Uterus (tissue), 4 donors: ENCODE measurements around the gene CDH15. TPM values are rescaled to one million over a fixed set of nuclear protein-coding genes. Genes with fewer than 3 reads are reported as not detected.

Experiments used
- DNase-seq, 2 donors: peaks; one replicate each; pipeline ENCODE4 v3.0.0-alpha.2; 2019 to 2020
- H3K27ac ChIP-seq, 2 donors: fragments of 200-600 bp; sonication (generic); 1 replicate in 1 of 2; 2 replicates in 1 of 2; pipeline ENCODE4 v1.5.1; 2016 to 2018
- H3K27me3 ChIP-seq, 2 donors: fragments of 200-600 bp; sonication (generic); one replicate each; pipeline ENCODE4 v1.5.1; 2018 to 2019; ENCODE audit warnings: control low read depth in 1 of 2
- H3K36me3 ChIP-seq, 2 donors: fragments of 200-600 bp; sonication (generic); one replicate each; pipeline ENCODE4 v1.5.1; 2019; ENCODE audit warnings: control low read depth in 1 of 2
- H3K4me1 ChIP-seq, 2 donors: fragments of 200-600 bp; sonication (generic); one replicate each; pipeline ENCODE4 v1.5.1; 2018 to 2019; ENCODE audit warnings: control low read depth in 1 of 2
- H3K4me3 ChIP-seq, 2 donors: fragments of 200-600 bp; sonication (generic); 1 replicate in 1 of 2; 2 replicates in 1 of 2; pipeline ENCODE4 v1.5.1; 2018 to 2019; ENCODE audit warnings: mild to moderate bottlenecking in 1 of 2
- H3K9me3 ChIP-seq, 2 donors: fragments of 200-600 bp; sonication (generic); one replicate each; pipeline ENCODE4 v1.5.1; 2019; ENCODE audit warnings: control low read depth in 1 of 2
- POLR2A ChIP-seq, 2 donors: fragments of 450-650 bp; IDR thresholded peaks; one replicate each; pipeline ENCODE4 v1.6.1; 2016; ENCODE audit warnings: antibody characterized with exemption in 2 of 2, mild to moderate bottlenecking in 1 of 2, moderate library complexity in 1 of 2
- intact Hi-C: fragments of 100-400 bp; cut with DNase I; formaldehyde crosslinking; loops from one replicate; pipeline ENCODE4 v1.15.1; 2023; ENCODE audit warnings: low total_unique reads
- total RNA-seq, 4 donors: library from RNA; depleted of rRNA in 3 of 4; stranded (reverse); fragments of >200 nt in 3 of 4; gene quantifications; one replicate each; pipeline versions ENCODE4 v1.1.0 to v1.2.4, GENCODE V29; 2014 to 2023
- TF ChIP-seq, protein P1 (sequence below), 4 experiments: fragments of 200-600 bp in 2 of 4; fragments of 450-650 bp in 2 of 4; sonication (generic) in 2 of 4; IDR thresholded peaks; one replicate each; pipeline ENCODE4 v1.5.1; 2016 to 2019; ENCODE audit warnings: antibody characterized with exemption in 4 of 4, mild to moderate bottlenecking in 2 of 4, moderate library complexity in 1 of 4
- donor health status: DM: yes; HTN: yes; CAD: no.

Gene CDH15
- total RNA-seq, 4 donors from 2014 or later = 0.21 TPM; not detected in 3

DNA sequence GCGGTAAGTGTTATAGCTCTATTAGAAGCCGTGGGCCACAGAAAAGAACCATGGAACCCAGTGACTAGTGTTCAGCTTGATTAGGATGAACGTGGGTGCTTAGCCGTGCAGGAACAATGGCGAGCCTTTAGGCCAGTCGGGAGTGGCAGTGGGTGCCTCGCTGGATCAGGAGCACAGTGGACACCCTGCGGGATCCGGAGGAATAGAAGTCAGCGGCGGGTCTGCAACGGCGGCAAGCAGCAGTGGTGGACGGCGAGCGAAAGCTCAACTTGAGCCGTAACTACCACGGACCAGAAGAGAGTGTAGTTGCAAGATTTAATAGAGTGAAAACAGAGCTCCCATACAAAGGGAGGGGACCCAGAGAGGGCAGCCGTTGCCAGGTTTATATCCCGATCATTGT, 37.3 kb upstream of the CDH15 start:
- no peaks in the 10 kb centered on the region for H3K4me1 ChIP-seq
- no peak overlapping the region for H3K4me3 ChIP-seq
- TF ChIP-seq, protein P1, sequence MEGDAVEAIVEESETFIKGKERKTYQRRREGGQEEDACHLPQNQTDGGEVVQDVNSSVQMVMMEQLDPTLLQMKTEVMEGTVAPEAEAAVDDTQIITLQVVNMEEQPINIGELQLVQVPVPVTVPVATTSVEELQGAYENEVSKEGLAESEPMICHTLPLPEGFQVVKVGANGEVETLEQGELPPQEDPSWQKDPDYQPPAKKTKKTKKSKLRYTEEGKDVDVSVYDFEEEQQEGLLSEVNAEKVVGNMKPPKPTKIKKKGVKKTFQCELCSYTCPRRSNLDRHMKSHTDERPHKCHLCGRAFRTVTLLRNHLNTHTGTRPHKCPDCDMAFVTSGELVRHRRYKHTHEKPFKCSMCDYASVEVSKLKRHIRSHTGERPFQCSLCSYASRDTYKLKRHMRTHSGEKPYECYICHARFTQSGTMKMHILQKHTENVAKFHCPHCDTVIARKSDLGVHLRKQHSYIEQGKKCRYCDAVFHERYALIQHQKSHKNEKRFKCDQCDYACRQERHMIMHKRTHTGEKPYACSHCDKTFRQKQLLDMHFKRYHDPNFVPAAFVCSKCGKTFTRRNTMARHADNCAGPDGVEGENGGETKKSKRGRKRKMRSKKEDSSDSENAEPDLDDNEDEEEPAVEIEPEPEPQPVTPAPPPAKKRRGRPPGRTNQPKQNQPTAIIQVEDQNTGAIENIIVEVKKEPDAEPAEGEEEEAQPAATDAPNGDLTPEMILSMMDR (IDR thresholded peaks at IDR 0.05) = no peak
- TF ChIP-seq POLR2A (IDR thresholded peaks at IDR 0.05) = no peak
- H3K27ac ChIP-seq = no peak overlapping the region
- no peaks in the 10 kb centered on the region for H3K36me3 ChIP-seq
- no peaks in the 10 kb centered on the region for H3K27me3 ChIP-seq
- intact Hi-C loops = no loop called here
- DNase-seq = no peak
- H3K9me3 ChIP-seq = no peaks in the 10 kb centered on the region

DNA sequence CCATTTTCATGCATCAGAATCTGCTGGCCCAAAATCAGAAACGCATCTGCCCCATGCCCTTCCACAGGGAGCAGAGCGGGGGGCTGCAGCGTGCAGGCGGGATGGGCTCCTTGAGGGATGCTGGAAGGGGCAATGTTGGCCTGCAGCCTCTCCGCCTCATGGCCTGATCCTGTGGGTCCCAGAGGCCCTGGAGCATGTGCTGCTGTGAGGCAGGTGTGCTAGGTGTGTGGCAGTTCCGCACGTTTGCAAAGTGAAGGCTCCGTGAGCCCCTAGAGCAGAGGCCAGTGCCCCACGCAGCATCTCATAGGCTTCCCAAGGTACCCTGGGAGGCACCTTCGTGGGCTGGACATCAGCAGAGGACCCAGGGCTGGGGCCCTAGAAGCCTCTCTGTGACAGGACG, 36.4 kb upstream of the CDH15 start:
- H3K9me3 ChIP-seq = no peaks in the 10 kb centered on the region
- intact Hi-C loops = no loop called here
- DNase-seq = no peak
- no peaks in the 10 kb centered on the region for H3K27me3 ChIP-seq
- no peaks in the 10 kb centered on the region for H3K4me1 ChIP-seq
- no peak overlapping the region for H3K4me3 ChIP-seq
- TF ChIP-seq POLR2A (IDR thresholded peaks at IDR 0.05) = no peak
- TF ChIP-seq, protein P1 (IDR thresholded peaks at IDR 0.05) = no peak
- no peaks in the 10 kb centered on the region for H3K36me3 ChIP-seq
- H3K27ac ChIP-seq = no peak overlapping the region

DNA sequence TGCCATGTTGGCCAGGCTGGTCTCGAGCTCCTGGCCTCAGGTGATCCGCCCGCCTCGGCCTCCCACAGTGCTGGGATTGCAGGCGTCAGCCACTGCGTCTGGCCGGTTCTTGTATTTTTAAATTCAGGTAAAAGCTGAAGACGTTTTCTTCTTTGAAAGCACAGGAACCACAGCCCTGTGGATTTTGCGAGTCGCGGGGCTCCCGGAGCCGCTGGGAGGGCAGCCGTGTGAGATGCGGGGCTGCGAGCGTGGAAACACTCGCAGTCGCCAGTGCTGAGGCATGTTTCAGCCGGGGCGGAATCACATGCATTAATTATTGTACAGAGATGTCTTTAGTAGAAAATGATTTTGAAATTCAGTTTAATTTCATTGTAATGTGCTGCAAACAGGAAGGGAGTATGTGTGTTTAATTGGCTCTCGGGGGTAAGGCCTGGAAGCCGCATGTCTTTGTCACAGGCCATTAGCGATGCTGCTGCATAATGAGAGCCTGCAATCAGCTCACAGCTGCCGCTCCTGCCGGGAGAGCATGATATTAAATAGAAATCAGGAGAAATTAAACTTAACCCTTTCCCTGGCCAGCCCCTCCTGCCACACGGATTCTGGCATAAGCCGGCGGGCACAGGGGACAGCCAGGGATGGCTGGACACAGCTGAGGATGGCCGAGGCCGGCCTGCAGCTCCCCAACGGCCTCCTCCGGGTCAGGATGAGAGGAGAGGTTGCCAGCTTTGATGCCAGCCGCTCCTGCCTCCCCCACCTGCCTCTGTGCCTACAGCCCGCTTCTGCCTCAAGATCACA, 35.4 kb upstream of the CDH15 start:
- Histone ChIP-seq H3K9me3 (no peaks in the 10 kb centered on the region), H3K36me3 (no peaks in the 10 kb centered on the region), H3K4me1 (no peaks in the 10 kb centered on the region), H3K27ac (no peak overlapping the region), H3K27me3 (no peaks in the 10 kb centered on the region), H3K4me3 (no peak overlapping the region)
- DNase-seq = no peak
- intact Hi-C loops = no loop called here
- TF ChIP-seq POLR2A (IDR thresholded peaks at IDR 0.05) = no peak
- TF ChIP-seq, protein P1 (IDR thresholded peaks at IDR 0.05) = no peak

DNA sequence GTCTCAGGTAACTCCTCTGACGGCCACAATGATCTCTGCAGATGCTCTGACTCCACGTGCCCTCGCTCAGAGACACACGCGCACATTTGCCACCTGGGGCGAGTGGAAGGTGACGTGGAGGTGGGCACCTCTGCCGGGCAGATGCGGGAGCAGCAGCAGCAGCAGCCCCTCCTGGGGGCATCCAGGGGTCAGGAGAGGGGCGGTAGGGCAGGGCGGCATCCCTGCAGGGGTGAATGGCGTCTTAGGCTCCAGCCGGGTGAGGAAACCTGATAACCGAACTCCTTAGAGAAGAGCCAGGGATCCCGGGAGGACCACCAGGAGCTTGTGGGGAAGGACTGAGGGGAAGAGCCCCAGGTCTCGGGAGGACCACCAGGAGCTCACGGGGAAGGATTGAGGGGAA, 34.6 kb upstream of the CDH15 start:
- Histone ChIP-seq H3K27ac (no peak overlapping the region), H3K9me3 (no peaks in the 10 kb centered on the region), H3K4me3 (no peak overlapping the region), H3K36me3 (no peaks in the 10 kb centered on the region), H3K4me1 (no peaks in the 10 kb centered on the region), H3K27me3 (no peaks in the 10 kb centered on the region)
- DNase-seq = no peak
- TF ChIP-seq, protein P1 (IDR thresholded peaks at IDR 0.05) = no peak
- TF ChIP-seq POLR2A (IDR thresholded peaks at IDR 0.05) = no peak
- intact Hi-C loops = no loop called here

DNA sequence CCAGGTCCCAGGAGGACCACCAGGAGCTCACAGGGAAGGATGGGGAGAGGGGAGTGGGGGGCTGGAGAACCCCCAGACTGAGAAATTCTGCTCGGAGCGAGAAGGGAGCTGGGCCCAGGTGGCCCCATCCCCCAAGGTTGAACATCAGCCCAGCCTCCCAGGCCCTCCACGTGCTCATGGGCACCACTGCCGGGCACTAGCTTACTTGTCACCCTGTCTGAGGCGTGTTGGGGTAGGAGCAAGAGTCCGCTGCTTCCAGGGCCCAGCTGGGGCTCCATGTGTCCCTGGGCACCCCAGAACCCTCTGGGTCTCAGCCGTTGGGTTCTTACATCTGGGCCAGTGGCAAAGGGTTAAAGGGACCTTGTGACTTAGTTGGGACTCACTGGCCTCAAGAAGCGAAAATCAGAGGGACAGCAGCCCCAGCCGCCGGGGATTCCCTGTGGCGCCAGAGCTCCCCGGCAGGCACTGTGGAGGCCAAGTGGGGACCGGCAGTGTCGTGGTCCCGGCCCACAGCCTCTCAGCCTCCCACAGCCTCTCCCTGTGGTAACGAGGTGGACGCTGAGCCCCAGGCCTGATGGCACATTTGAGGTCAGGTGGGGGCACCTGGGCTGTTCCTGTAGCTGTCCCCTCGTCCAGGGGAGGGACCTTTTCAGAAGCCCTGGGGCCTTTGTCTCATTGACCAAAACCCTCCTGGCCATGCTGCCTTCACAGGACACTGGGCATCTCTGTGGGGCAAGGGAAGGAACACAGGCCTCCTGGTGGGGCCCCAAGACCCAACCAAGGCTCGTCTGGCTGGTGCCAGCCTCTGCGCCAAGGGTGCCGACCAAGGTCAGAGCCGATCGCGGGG, 33.7 kb upstream of the CDH15 start:
- TF ChIP-seq, protein P1 (IDR thresholded peaks at IDR 0.05) = no peak
- no peak for TF ChIP-seq POLR2A (IDR thresholded peaks at IDR 0.05)
- no peaks in the 10 kb centered on the region for H3K4me1 ChIP-seq
- no peaks in the 10 kb centered on the region for H3K27me3 ChIP-seq
- intact Hi-C loops = no loop called here
- H3K36me3 ChIP-seq = no peaks in the 10 kb centered on the region
- no peak for DNase-seq
- no peak overlapping the region for H3K4me3 ChIP-seq
- no peaks in the 10 kb centered on the region for H3K9me3 ChIP-seq
- H3K27ac ChIP-seq = no peak overlapping the region
